HG03095 (cell line): ENCODE measurements around the gene MFNG.

Experiments
- ATAC-seq: cut with Tn5 transposase; IDR thresholded peaks from one replicate; pipeline ENCODE4 v1.9.1; 2021; ENCODE audit warnings: moderate library complexity; ENCODE audit not compliant: unreplicated experiment

MFNG gene

GRCh38 chr22:37454857-37455686 is 31.1 kb downstream of the MFNG start:
- no peak for ATAC-seq

DNA sequence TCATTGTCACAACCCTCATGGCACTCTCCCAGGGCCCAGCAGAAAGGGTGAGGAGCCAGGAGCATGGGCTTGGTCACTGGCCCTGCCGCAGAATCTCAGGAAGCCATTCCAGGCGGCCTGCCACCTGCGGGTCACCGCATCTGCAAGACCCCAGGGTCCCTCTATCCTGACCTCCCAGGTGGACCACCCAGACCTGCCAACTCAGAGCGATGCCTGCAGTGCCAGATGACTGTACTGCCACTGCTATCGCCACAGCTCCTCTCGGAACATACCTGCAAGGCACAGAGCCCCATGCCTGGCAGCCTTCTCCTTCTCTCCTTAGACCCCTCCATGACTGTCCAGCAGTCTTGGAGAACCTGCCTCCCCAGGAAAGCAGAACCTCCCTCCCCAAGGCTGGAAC is 32.5 kb downstream of the MFNG start:
- no peak for ATAC-seq

DNA sequence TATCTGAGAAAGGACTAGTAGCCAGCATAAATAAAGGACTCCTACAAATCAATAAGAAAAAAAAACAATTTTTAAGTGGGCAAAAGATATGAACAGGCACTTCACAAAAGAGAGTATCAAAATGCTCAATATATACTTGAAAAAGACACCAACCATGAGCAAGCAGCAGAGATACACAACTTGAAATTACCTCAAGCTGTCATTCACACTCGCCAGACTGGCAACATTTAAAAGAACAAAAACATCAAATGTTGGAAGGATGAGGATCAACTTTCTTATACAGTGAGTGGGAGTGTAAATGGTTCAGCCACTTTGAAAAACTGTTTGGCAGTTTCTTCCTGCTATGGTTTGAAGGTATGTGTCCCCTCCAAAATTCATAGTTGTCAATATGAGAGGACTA is 35.0 kb downstream of the MFNG start:
- ATAC-seq, result no peak

DNA sequence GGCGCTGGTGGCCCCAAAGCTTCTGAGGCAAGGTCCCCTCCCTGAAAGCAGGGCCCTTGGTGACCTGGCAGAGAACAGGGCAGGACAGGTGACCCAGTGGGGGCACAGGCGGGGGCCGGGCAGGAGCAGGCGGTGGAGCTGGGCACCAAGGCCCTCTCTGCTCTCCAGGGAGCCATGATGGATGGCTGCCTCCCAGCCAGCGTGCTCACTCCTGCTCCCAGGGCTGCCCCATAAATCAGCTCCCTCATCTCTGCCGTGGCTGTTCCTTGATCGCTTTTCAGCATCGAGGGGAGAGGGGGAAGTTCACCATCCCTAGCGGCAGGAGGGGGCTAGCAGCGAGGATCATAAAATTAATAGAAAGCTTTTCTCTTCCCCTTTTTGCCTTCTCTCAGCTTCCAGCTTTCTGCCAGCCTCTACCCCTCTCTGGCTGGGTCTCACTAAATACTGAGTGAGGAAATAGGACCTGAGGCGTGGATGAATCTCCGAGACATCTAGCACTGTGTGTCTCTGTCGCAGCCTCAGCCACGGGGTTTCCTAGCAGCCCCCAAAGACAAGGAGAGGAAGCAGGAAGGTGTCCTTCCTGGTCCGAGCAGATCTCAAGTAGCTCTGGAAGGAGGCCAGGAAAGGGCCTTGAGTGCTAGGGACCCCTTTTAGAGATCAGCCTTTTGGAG is 36.7 kb downstream of the MFNG start:
- no peak for ATAC-seq

- no peak for ATAC-seq
Observed at GRCh38 chr22:37448516-37449127, 37.6 kb downstream of the MFNG start.

GRCh38 chr22:37445501-37445900 is 40.7 kb downstream of the MFNG start:
- ATAC-seq, result no peak

- ATAC-seq, result no peak
Observed at GRCh38 chr22:37443977-37444376, 42.2 kb downstream of the MFNG start.

DNA sequence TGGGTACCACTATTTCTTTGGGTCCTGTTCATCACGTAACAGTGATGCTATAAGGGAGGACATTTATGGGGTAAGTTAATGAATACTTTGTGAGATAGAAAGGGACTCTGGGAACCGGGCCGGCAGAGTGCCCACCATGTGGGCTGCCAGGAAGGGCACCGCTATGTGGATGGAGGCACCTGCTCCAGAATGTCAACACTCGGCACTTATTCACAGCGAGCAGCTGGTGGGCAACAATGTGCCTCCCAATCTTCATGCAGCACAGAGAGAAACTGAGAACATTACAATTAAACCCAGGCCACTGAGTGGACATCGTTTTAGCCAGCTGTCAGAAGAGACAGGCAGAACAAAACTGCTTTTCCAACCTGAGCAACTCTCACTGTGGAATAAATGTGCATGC is 43.1 kb downstream of the MFNG start:
- ATAC-seq, result no peak

GRCh38 chr22:37442537-37442936 is 43.6 kb downstream of the MFNG start:
- ATAC-seq, result no peak

GRCh38 chr22:37442135-37442534 is 44.0 kb downstream of the MFNG start:
- no peak for ATAC-seq

GRCh38 chr22:37440875-37441274 is 45.3 kb downstream of the MFNG start:
- no peak for ATAC-seq

DNA sequence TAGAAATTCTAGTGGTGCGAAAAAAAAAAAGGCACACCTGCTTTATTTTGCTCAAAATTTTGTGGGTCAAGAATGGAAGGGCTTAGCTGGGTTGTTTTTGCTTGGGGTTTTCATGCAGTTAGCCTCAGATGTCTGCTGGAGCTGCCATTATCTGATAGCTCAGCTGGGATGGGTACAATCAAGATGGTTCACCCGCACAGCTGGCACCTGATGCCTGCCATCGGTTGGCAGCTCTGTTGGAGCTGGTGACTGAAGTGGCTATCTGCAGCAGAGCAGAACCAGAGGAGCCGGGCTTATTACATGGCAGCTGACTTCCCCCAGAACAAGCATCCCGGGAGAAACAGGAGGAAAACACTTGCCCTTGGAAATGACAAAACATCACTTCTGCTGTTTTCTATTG is 46.8 kb downstream of the MFNG start:
- no peak for ATAC-seq

DNA sequence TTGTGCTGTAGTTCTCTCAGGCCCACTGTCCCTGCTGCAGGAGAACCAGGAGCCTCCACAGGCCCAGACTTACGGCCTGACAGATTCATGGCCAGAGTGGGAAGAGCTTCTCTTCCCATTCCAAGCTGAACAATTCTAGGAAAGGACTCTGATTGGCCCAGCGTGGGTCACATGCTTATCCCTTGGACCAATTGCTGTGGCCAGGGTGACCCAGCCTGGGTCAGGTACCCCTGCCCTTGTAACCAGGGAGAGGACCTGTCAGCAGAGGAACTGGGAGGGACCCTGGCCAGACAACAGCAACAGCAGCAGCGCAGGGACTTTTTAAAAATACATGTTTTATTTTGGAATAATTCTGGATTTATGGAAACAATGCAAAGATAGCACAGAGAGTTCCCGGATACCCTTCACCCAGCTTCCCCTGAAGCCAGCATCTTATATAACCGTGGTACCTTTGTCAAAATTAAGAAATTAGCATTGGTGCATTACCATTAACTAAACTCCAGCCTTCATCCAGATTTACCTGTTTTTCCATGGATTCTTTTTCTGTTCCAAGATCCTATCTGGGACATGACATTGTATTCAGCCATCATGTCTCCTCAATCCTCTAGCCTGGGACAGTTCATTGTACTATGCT is 50.1 kb downstream of the MFNG start:
- no peak for ATAC-seq

- no peak for ATAC-seq
Observed at GRCh38 chr22:37433786-37434185, 52.4 kb downstream of the MFNG start.

GRCh38 chr22:37432708-37433054 is 53.5 kb downstream of the MFNG start:
- no peak for ATAC-seq

DNA sequence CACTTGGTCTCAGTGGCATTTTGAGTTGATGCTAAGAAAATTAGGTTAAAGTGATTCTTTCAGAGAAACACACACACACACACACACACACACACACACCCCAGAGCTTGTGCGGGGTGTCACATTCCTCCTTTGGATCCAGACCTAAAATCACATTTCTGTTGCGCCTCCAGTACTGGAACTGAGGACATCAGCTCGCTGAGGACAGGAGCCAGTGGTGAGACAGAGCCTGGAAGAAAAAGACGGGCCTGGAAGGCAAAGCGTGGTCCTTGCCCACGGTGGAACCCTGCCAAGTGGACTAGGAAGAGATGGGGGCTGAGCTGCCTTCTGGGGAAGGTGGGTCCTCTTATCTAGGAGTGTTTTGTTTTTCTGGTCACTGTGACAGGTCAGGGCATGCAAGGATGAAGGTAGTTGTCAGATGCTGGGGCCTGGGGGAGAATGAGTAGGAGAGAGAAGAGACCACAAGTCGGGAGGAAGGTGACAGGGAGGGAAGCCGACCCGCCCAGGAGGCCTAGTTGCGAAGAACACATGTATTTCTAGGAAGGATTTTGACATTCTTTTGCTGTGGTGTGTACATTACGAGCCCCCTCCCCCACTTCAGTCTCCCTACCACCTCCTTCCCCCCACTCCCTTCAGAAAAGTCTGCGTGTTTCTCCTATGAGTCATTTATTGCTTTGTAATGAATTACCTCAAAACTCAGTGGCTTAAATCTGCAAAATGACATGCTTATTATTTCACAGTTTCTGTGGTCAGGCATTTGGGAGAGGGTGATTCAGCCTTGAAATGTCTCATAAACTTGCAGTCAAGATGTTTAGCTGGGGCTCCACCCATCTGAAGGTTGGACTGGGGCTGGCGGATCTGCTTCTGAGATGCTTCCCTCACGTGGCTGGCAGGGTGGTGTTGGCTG is 54.1 kb downstream of the MFNG start:
- no peak for ATAC-seq

- no peak for ATAC-seq
Observed at GRCh38 chr22:37431366-37431765, 54.8 kb downstream of the MFNG start.

GRCh38 chr22:37430941-37431340 is 55.2 kb downstream of the MFNG start:
- ATAC-seq, result no peak

GRCh38 chr22:37428649-37429586 is 57.3 kb downstream of the MFNG start:
- no peak for ATAC-seq
